ENCODE measurements around the gene GLYR1.

GLYR1 gene

GRCh38 chr16:4805231-4805630, 41.9 kb downstream of the GLYR1 start:
- Mint-ChIP-seq H3K9me3 (no peaks in the 10 kb centered on the region), H3K4me1 (peaks cover 26% of the 10 kb centered on the region), H3K4me3 (no peak overlapping the region), H3K27me3 (no peaks in the 10 kb centered on the region), H3K27ac (no peak overlapping the region)
- DNase-seq, result no peak
- ATAC-seq, result no peak

- ATAC-seq (no peak), DNase-seq (no peak)
- Mint-ChIP-seq H3K4me3 (peak overlapping the region in 1 of 2 donors; percentile 49), H3K27ac (no peak overlapping the region), H3K9me3 (no peaks in the 10 kb centered on the region), H3K27me3 (no peaks in the 10 kb centered on the region), H3K4me1 (peaks cover 26% of the 10 kb centered on the region)
These were observed 43.0 kb downstream of the GLYR1 start for GRCh38 chr16:4803898-4804762.

- Mint-ChIP-seq H3K9me3 (no peaks in the 10 kb centered on the region), H3K4me1 (peaks cover 26% of the 10 kb centered on the region), H3K27ac (no peak overlapping the region), H3K4me3 (peak overlapping the region; percentile 86 to 87), H3K27me3 (no peaks in the 10 kb centered on the region)
- ATAC-seq, result no peak
- no peak for DNase-seq
These were observed 43.7 kb downstream of the GLYR1 start for GRCh38 chr16:4803401-4803844.

GRCh38 chr16:4802659-4803287, 44.3 kb downstream of the GLYR1 start:
- Mint-ChIP-seq H3K4me1 (peaks cover 26% of the 10 kb centered on the region), H3K27ac (peak overlapping the region in 1 of 2 donors; percentile 54)

DNA sequence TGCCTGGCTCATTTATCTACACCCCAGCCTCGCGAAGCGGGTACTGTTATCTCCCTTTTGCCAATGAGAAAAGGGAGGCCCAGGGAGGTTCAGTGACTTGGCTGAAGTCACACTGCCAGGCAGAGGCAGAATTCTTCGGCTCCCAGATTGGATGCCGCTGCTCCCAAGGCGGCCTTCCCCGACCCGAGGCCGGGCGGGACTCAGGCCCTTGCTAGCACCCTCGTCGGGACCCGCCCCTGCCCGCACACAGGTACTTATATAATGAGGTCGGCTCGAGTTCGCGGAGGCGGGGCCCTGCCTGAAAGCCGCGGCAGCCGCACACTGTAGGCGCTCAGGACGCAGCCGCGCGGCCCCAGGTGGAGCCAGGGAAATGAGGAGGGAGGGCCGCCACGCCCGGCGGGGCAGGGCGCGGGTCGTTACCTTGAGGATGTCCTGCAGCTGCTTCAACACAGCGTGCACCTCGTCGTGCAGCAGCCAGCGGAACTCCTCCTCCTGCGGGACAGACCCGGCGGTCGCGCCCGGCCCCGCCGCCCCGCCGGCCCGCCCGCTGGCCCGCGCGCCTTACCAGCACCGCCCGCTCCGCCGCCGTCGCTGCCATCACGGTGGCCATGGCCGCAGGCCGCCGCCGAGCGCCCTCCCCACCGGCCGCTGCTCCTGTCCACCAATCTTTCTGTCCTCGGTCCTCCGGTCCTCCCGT, 45.0 kb downstream of the GLYR1 start, which contains the start of gene ROGDI:
TSS of gene ROGDI (minus strand) at position 672 of the 697 bp plus-strand sequence. CDS start at position 610, 62 bp downstream.
- Mint-ChIP-seq H3K27me3 (no peaks in the 10 kb centered on the region), H3K4me1 (peaks cover 26% of the 10 kb centered on the region), H3K27ac (peak within 1 kb of the TSS; percentile 54 to 57), H3K9me3 (no peaks in the 10 kb centered on the region), H3K4me3 (peak within 1 kb of the TSS; percentile 87 to 91)
- DNase-seq (peak in 1 of 2 donors; percentile 69), ATAC-seq (peak; percentile 68)

More at GRCh38 chr16:4802659-4803287, 44.3 kb downstream of the GLYR1 start:
- Mint-ChIP-seq H3K9me3 (no peaks in the 10 kb centered on the region), H3K27me3 (no peaks in the 10 kb centered on the region), H3K4me3 (peak overlapping the region; percentile 86 to 87)
- ATAC-seq (peak; percentile 96), DNase-seq (peak; percentile 86 to 91)

GRCh38 chr16:4801051-4801961, 45.8 kb downstream of the GLYR1 start:
- DNase-seq (no peak), ATAC-seq (no peak)
- peaks cover 26% of the 10 kb centered on the region for H3K4me1 Mint-ChIP-seq
- peak overlapping the region; percentile 82 to 91 for H3K4me3 Mint-ChIP-seq
- peak overlapping the region in 1 of 2 donors; percentile 48 for H3K27ac Mint-ChIP-seq
- H3K9me3 Mint-ChIP-seq, result no peaks in the 10 kb centered on the region
- H3K27me3 Mint-ChIP-seq, result no peaks in the 10 kb centered on the region

DNA sequence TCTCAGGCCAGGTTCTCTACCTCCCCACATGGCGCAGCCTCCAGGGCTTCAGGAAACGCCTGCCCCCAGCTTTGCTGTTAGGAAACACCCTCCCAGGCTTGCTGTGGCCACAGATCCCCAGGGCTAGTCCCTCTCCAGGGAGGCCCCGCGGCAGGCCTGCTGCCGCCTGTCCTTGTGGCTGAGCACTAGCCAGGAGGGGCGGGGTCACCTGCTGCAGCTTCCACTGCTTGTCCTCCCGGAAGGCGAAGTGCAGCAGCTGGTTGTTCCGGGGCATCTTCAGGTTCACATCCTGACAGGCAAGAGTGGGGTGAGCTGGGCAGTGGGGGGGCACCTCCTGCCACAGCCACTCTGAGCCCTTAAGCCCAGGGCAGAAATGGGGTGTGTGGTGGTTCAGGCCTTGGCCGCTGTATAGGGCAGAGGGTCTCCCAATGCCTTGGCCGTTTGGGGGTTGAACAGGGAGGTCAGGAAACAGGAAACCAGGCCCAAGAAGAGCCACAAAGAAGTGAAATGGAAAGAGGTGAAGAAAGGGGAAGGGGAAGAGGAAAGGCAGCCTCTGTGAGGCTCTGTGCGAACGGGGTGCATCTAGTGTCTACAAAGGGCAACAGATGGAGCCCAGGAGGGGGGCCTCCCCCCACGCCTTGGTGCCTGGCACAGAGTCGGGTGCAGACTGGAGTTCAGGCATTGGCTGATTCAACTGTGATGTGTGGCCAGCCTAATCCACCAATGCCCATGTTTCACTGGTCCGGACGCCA, 46.6 kb downstream of the GLYR1 start:
- no peak for ATAC-seq
- peak overlapping the region; percentile 53 to 59 for H3K4me3 Mint-ChIP-seq
- no peaks in the 10 kb centered on the region for H3K27me3 Mint-ChIP-seq
- no peak for DNase-seq
- H3K4me1 Mint-ChIP-seq, result peaks cover 26% of the 10 kb centered on the region
- H3K9me3 Mint-ChIP-seq, result no peaks in the 10 kb centered on the region
- no peak overlapping the region for H3K27ac Mint-ChIP-seq

GRCh38 chr16:4799171-4799855, 47.8 kb downstream of the GLYR1 start:
- DNase-seq (no peak), ATAC-seq (no peak)
- Mint-ChIP-seq H3K4me3 (no peak overlapping the region), H3K4me1 (peaks cover 26% of the 10 kb centered on the region), H3K27me3 (no peaks in the 10 kb centered on the region), H3K9me3 (no peaks in the 10 kb centered on the region), H3K27ac (no peak overlapping the region)

- H3K9me3 Mint-ChIP-seq, result no peaks in the 10 kb centered on the region
- H3K27me3 Mint-ChIP-seq, result no peaks in the 10 kb centered on the region
- ATAC-seq (no peak), DNase-seq (no peak)
- H3K4me1 Mint-ChIP-seq, result peaks cover 18% of the 10 kb centered on the region
- no peak overlapping the region for H3K4me3 Mint-ChIP-seq
- H3K27ac Mint-ChIP-seq, result no peak overlapping the region
These were observed 48.6 kb downstream of the GLYR1 start for GRCh38 chr16:4798456-4798855.

DNA sequence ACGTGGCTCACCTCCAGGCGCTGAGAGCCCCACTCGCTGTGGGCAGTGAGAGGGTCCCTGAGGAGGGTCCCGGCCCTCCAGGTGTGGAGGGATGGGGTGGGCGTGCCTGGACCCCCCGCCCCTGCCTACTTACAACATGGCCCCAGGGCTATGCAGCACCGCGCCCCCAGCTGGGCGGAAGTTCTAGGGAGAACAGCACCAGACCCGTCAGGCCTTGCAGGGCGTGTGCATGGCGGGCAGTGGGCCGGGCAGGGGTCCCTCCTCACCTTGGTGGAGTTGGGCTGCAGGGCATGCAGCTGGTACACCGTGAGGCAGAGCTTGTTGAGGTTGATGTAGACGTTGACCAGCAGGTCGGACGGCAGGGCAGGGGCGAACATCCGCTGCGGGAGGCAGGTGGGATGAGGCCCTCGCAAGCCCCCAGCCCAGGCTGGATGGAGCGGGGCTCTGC, 49.3 kb downstream of the GLYR1 start:
- Mint-ChIP-seq H3K27me3 (no peaks in the 10 kb centered on the region), H3K9me3 (no peaks in the 10 kb centered on the region), H3K4me3 (no peak overlapping the region), H3K4me1 (peaks cover 12% of the 10 kb centered on the region), H3K27ac (no peak overlapping the region)
- no peak for DNase-seq
- no peak for ATAC-seq

DNA sequence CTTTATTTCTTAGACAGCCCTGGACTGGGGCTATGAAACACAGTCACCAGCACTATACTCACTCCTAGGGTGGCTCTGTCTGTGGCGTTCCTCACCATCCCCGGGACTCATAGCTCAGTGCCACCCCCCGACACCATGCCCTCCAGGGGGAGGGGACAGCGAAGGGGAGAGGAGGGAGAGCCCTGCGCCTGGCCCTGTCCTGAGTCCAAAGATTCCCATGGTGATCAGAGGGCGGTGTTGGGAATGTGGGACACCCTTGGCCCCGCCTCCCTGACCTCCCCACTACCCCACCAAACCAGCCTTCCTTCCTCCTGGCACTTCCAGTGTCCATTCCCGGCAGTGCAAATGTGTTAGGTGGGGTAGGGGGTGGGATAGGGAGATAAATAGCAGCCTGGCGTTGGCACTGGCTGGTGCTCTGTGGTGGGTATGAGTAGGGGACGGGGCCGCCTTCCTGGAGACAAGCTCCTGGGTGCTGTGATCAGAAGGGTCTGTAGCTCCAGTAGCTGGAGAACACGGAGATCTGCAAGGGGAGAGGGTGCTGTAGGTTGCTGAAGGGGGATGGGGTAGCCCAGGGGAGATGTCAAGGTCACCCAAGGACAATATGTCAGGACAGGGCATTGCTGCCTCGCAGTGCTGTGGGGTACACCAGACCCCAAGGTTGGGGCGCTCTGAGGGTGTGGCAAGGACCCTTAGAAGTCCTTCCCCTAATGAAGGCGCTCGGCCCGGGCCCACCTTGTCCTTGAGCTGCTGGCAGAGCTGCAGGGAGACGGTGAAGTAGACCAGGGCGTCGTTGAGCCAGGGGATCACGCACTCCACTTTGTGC, 49.9 kb downstream of the GLYR1 start:
- no peak for ATAC-seq
- no peak overlapping the region for H3K27ac Mint-ChIP-seq
- no peaks in the 10 kb centered on the region for H3K27me3 Mint-ChIP-seq
- no peak for DNase-seq
- H3K4me3 Mint-ChIP-seq, result no peak overlapping the region
- H3K9me3 Mint-ChIP-seq, result no peaks in the 10 kb centered on the region
- H3K4me1 Mint-ChIP-seq, result peaks cover 12% of the 10 kb centered on the region

- no peaks in the 10 kb centered on the region for H3K27me3 Mint-ChIP-seq
- DNase-seq (no peak), ATAC-seq (no peak)
- no peak overlapping the region for H3K27ac Mint-ChIP-seq
- no peak overlapping the region for H3K4me3 Mint-ChIP-seq
- no peaks in the 10 kb centered on the region for H3K9me3 Mint-ChIP-seq
- H3K4me1 Mint-ChIP-seq, result peaks cover 2% of the 10 kb centered on the region
These were observed 51.1 kb downstream of the GLYR1 start for GRCh38 chr16:4795828-4796572.
